Transverse colon (tissue), 4 donors: ENCODE data around the gene ZBTB5.

Experiments used
- POLR2A ChIP-seq: fragments of 450-650 bp; IDR thresholded peaks from one replicate; pipeline ENCODE4 v1.6.1; 2016; ENCODE audit warnings: antibody characterized with exemption, mild to moderate bottlenecking, moderate library complexity
- POLR2AphosphoS5 ChIP-seq, 3 donors: sonication (generic); formaldehyde crosslinking; IDR thresholded peaks; one replicate each; pipeline ENCODE4 v1.6.1; 2016; ENCODE audit warnings: antibody characterized with exemption in 3 of 3
- TF ChIP-seq, protein P1 (sequence below), 5 experiments: fragments of 200-600 bp in 3 of 5; fragments of 450-650 bp in 2 of 5; sonication (generic) in 3 of 5; IDR thresholded peaks; 1 replicate in 2 of 5; 2 replicates in 3 of 5; pipeline ENCODE4 v1.5.1; 2016 to 2017; ENCODE audit warnings: antibody characterized with exemption in 5 of 5, inconsistent platforms in 3 of 5, mild to moderate bottlenecking in 2 of 5, moderate library complexity in 1 of 5

DNA sequence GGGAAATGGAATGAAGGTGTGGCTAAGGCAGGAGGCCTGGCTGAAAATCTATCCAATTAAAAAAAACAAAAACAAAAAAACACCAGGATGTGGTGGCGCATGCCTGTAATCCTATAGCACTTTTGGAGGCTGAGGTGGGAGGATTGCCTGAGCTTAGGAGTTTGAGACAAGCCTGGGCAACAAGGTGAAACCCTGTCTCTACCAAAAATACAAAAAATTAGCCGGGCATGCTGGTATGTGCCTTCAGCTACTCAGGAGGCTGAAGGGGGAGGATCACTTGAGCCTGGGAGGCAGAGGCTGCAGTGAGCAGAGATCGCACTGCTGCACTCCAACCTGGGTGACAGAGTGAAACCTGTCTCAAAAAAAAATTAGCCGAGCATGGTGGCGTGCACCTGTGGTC is 21.7 kb downstream of the ZBTB5 start:
- TF ChIP-seq, protein P1, sequence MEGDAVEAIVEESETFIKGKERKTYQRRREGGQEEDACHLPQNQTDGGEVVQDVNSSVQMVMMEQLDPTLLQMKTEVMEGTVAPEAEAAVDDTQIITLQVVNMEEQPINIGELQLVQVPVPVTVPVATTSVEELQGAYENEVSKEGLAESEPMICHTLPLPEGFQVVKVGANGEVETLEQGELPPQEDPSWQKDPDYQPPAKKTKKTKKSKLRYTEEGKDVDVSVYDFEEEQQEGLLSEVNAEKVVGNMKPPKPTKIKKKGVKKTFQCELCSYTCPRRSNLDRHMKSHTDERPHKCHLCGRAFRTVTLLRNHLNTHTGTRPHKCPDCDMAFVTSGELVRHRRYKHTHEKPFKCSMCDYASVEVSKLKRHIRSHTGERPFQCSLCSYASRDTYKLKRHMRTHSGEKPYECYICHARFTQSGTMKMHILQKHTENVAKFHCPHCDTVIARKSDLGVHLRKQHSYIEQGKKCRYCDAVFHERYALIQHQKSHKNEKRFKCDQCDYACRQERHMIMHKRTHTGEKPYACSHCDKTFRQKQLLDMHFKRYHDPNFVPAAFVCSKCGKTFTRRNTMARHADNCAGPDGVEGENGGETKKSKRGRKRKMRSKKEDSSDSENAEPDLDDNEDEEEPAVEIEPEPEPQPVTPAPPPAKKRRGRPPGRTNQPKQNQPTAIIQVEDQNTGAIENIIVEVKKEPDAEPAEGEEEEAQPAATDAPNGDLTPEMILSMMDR (IDR thresholded peaks at IDR 0.05), result no peak
- no peak for TF ChIP-seq POLR2AphosphoS5 (IDR thresholded peaks at IDR 0.05)
- no peak for TF ChIP-seq POLR2A
